GM21825 (cell line): ENCODE results near the gene EHBP1L1.

ENCODE experiments used
- ATAC-seq: cut with Tn5 transposase; IDR thresholded peaks from one replicate; pipeline ENCODE4 v1.9.1; 2021; ENCODE audit warnings: mild to moderate bottlenecking, moderate library complexity; ENCODE audit not compliant: unreplicated experiment

Gene EHBP1L1

DNA sequence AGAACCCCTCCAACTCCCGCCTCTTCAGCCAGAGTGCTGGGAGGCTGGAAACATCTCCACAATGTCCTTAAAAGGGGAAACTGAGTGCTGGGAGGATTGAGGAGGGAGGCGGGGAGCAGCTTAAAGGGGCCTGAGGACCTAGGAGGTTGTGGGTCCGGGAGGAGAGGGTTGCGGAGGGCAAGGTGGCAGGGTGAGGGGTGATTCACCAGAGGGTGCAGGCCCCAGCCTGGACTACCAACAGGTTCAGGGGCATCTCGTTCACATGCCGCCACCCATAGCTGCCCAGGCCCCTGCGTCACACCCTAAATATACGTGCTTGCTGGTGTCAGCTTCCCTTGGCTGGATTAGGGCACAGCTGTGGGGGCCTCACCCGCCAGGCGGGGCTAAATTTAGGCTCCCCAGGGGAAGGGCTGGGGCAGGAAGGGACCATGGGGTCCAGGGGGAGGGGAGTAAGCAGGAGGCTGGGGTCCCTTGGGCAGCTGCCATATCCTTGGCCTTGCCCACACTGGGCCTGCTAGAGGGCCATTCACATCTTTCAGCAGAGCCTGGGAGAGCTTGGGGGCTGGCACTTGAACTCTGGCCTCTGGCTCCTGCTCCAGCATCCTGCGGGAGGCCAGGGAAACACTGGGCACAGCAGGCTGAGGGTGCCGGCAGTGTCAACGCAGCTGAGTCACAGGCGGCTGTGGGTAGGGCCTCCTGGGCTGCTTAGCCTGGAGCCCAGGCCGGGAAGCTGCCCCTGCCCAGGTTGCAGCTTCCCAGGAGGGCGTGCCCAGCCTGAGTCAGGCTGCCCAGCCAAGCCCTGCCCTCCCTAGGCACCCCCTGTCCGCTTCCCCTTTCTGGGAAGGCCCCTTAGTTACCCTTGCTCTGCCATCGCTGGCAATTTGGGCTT is 1.3 kb downstream of the EHBP1L1 start:
- no peak for ATAC-seq

DNA sequence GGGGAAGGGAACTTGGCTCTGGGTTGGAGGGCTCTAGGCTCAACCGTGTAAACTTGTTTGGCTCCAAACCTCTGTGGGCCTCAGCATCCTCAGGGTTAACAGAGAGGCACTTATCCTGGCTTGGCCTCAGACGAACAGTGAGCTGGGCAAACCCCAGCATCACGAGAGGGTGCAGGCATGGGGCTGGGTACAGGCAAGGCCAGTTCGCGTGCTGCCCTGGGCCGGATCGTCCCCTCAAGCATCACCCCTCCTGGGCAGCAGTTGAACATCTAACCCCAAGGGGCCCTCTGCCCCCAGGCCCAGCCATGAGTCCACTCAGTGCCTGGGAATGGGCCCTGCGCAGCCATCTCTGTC is 1.9 kb downstream of the EHBP1L1 start:
- ATAC-seq: no peak

DNA sequence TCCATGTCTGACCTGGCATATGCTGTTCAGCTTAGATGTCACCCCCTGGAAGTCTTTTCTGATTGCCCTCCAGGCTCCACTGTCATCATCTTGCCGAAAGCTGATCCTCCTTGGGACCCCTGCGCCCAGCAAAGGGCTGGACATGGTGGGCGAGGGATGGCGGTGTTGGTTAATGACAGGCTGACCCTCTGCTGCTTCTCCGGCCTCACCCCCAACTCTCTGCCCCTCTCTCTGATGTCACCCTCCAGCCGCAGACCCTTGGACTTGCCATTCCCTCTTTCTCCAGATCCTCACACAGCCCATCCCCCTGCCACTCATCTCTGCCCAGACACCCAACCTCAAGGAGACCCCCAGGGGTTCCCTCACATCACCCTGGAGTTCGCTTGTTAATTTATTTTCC is 2.3 kb downstream of the EHBP1L1 start:
- ATAC-seq: no peak

DNA sequence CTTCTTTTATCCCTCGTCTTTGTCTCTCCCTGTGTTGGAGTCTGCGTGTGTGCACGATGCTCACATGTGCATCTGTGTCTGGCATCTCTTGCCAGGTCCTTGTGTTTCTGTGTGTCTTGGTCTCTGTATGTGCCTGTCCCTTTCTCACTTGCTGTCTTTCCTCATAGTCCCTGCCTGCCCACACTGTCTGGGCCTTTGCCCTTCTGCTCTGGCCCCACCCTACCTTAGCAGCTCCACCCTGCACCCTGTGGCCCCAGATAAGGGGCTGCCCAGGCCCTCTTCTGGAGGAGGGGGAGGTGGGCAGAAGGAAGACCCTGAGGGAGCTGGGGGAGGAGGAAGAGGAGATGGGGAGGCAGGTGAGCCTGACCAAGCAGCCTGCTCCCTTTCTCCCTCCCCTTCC is 2.8 kb downstream of the EHBP1L1 start:
- no peak for ATAC-seq

DNA sequence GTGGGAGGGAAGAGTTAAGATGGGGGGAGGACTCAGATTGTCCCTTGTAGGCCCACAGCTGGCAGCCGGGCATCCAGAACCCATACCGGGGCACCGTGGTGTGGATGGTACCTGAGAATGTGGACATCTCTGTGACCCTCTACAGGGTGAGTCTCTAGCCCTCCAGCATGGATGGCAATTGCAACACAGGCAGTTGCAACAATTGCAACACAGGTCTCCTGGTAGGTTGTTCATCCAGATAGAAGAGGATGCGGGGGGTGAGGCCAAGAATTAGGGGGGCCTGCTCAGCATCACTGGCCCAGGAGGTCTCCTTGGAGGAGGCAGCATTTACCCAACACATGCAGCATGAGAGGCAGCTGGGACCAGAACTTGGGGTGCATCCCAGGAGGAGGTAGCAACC is 3.4 kb downstream of the EHBP1L1 start:
- ATAC-seq: no peak

DNA sequence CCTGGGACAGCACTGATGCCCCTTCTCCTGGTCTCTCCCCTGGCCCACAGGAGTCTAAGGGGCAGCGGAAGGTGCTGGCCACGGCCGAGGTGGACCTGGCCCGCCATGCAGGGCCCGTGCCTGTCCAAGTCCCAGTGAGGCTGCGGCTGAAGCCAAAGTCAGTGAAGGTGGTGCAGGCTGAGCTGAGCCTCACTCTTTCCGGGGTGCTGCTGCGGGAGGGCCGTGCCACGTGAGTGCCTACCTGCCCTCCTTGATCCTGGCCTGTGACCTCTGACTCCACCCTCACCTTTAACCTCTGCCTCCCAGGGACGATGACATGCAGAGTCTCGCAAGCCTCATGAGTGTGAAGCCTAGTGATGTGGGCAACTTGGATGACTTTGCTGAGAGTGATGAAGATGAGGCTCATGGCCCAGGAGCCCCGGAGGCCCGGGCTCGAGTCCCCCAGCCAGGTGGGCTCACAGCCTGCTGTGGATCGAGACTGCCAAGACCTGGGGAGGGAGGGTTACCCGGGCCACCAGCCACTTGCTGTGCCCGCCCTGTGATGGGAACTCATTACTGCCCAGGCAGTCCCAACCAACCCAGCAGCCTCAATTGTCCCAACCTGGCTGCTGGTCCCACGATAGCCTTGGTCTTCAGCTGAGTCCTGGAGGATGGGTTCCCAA is 4.3 kb downstream of the EHBP1L1 start:
- no peak for ATAC-seq

DNA sequence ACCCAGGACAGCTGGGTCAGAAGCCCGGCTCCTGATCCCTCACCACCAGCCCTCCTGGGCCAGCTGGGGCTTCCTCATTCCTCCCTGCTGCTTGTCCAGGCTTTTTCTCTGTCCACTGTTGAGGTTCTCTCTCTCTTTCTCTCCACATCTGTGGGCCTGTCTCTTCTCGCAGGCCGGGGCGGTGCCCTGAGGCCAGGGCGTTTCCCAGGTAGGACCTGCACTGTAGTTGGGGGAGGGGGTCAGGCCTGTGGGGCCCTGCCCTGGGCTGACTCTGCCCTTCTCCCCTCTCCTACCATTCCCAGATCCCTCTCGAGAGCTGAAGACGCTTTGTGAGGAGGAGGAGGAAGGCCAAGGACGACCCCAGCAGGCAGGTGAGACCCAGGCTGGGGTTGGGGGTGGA is 4.9 kb downstream of the EHBP1L1 start:
- ATAC-seq: no peak

DNA sequence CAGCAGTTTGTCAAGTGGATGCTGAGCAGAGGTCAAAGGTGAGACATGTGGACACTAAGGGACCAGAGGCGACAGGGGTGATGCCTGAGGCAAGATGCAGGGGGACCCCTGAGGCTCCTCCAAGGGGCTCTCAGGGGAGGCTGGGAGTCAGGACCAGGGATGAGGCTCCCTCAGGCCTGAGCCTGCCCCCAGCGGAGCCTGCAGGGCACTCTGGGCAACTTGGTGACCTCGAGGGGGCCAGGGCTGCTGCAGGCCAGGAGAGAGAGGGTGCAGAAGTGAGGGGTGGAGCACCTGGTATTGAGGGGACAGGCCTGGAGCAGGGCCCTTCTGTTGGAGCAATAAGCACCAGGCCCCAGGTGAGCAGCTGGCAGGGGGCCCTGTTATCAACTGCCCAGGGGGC is 6.1 kb downstream of the EHBP1L1 start:
- ATAC-seq: no peak

DNA sequence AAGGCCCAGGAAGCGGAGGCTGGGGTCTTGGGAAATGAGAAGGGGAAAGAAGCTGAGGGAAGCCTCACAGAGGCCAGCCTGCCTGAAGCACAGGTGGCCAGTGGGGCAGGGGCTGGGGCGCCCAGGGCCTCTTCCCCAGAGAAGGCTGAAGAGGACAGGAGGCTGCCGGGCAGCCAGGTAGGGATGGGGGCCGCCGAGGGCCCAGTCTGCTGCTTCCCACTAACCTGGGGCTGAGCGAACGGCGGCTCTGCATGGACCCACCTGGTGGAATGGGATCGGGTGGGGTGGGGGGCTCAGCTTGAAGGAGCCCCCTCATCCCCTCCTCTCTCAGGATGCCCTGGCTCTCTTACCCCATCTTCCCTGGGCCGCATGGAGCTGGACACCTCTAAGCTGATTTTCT is 7.7 kb downstream of the EHBP1L1 start:
- ATAC-seq: no peak

DNA sequence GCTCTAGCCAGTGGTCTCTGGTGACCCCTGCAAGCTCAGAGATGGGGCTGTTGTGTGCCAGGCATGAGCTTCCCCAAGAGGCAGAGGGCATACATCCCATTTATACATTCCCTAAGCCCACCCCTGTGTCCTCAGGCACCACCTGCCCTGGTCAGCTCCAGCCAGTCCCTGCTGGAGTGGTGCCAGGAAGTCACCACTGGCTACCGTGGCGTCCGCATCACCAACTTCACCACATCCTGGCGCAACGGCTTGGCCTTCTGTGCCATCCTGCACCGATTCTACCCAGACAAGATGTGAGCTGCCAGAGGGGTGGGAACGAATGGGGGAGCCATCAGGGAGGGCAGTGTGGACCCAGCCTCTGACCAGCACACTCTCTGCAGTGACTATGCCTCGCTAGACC is 8.3 kb downstream of the EHBP1L1 start:
- no peak for ATAC-seq

DNA sequence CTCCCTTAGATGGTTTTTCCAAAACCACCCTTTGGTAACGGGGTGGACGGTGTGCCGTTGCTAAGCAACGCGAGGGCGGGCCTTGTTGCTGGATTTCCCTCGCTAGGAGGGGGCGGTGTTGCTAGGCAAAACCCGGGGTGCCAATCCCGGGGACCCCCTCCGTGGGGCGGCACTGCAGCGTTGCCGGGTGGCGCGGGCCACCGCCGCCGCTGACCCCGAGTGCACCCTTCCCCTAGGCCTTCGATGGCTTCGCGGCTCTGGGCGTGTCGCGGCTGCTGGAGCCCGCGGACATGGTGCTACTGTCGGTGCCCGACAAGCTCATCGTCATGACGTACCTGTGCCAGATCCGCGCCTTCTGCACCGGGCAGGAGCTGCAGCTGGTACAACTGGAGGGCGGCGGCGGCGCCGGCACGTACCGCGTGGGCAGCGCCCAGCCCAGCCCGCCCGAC is 8.9 kb downstream of the EHBP1L1 start:
- no peak for ATAC-seq

DNA sequence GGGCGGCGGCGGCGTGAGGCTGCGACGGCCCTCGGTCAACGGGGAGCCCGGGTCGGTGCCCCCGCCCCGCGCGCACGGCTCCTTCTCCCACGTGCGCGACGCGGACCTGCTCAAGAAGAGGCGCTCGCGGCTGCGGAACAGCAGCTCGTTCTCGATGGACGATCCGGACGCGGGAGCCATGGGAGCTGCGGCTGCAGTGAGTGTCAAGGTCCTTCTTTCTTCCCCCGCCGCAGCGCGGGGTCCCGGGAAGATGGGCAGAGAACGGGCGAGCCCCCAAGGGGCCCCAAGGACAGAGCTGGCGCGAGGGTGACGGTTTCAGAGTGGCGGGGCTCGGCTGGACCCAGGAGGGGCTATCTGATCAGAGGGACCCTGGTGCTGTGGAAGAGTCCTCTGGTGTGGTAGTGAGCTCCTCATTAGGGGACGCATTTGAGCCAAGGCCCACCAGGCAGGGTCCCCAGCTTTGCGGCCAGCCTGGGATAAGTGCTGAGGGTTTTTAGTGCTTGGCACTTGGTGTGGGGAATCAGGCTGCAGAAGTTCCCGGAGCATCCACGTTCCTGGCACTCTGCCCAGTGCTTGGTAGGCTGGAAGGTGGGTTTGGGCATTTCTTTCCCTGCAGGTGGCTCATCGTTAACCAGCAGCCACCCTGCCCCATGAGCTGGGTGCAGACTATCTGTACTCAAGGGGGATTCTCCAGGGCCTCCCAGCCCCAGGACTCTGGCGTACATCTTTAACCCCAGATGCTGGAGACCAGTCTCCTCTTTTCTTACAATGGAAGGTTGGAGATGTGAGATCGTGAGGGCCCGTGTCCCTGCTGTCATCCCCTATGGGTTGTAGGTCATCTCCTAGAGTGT is 9.8 kb downstream of the EHBP1L1 start:
- no peak for ATAC-seq

DNA sequence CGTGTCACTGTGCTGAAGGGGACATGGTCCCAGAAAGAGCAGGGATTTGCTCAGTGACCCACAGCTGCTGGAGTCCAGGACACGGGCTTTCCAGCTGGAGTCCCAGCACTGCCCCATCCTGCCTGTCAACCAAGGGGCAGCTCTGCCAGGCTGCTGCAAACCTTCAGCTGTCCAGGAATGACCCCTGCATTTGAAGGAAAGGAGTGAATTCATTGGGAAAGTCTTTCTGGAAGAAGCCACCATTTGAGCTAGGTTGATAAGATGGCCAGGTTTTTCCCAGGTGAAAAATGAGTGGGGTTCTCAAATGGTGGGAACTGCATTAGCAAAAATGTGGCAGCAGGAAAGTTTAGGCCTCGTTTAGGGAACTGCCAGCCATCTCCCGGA is 10.4 kb downstream of the EHBP1L1 start:
- ATAC-seq: no peak

DNA sequence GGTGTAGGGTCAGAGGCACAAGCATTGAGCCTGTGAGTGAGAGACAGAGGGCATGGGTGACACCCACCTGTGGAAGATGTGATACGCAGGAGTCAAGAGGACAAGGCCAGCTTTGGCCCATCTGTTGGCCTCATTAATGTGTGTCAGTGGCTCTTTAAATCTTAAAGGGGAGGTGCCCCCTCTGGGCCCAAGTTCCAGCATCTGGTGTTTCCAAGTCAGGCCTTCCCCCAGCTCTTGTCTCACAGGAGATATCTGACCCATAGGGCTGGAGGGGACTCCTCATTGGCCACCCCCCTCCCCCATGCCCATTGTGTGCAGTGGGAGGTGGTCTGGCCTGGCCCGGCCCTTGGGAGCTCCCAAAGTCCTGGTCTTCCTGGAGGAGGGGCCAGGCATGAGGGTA is 10.8 kb downstream of the EHBP1L1 start:
- no peak for ATAC-seq

DNA sequence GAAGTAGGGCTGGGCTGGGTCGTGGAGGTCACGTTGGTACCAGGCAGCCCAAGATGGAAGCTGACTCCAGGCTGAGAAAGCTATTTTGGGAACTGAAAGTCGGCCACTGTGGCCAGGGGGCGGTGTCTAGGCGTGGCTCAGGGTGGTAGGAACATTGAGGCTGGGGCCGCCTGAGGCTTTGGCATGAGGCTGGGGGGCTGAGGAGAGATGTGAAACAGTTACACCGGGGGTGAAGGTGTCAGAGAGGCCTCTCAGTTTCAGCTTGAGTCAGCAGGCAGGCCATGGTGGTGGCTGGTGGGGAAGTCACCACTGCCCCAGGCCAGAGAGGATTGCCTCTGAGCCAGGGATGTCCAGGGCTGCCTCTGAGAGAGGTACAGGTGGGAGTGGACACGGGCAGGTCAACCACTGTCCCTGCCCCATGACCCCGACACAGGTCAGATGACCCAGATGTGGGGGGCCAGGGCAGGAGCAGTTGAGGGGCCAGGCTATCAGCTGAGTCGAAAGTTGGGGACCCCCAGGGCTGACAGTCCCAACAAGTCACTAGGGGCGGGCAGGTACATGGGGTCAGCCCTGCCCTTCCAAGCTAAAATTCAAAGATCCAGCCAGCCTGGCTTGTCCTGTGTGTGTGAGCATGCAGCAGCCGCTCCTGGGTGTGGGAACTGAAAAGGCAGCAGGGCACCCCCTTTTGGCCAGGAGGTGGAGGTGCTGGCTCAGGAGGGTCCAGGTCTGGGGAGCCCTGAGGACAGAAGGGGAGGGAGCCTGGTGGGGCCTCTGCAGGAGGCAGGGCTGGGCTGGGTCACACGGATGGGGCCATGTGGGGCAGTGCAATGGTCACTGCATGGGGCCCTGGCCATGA is 12.6 kb downstream of the EHBP1L1 start:
- peak; percentile 70 for ATAC-seq

DNA sequence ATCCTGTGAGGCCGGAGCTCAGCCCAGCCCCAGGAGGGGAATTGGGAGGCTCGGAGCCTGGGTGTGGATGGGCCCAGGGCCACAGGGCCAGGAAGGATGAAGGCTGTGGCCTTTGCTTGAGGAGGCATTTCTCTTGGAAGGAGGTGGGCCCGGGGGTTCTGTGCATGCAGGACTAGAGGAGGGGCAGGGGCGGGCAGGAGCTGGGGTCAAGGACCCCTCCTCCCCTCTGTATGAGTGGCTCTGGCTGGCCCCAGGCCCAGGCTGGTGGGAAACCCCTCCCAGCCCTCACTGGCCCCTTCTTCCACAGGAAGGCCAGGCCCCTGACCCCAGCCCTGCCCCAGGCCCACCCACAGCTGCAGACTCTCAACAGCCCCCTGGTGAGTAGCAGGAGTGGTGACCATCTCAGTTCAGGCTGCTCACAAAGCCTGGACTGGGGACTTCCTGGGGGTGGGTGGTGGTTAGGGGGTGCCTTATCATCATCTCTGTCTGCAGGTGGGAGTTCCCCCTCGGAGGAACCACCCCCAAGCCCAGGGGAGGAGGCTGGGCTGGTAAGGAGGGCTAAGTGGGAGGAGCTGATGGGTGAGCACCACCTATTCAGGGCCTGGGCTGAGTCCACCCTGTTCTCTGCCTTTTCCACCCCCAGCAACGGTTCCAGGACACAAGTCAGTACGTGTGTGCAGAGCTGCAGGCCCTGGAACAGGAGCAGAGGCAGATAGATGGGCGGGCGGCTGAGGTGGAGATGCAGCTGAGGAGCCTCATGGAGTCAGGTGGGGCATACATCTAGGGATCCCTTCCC is 13.8 kb downstream of the EHBP1L1 start:
- no peak for ATAC-seq

DNA sequence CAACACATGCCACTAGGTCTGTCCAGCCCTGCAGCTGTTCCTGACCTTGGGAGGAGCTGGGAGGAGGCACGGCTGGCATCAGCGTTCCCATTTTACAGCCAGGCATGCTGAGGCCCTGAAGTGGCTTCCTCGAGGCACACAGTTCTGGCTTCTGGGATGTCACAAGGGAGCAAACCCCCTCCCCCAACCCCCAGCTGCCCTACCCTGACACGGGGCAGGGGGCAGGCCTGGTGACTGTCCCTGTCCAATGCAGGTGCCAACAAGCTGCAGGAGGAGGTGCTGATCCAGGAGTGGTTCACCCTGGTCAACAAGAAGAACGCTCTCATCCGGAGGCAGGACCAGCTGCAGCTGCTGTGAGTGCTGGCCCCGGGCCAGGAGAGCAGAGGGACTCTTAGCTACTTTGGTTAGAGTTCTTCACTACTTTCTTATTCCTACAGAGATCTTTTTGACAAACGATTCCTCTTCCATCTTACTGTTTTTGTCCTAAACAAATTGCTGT is 14.4 kb downstream of the EHBP1L1 start:
- no peak for ATAC-seq

DNA sequence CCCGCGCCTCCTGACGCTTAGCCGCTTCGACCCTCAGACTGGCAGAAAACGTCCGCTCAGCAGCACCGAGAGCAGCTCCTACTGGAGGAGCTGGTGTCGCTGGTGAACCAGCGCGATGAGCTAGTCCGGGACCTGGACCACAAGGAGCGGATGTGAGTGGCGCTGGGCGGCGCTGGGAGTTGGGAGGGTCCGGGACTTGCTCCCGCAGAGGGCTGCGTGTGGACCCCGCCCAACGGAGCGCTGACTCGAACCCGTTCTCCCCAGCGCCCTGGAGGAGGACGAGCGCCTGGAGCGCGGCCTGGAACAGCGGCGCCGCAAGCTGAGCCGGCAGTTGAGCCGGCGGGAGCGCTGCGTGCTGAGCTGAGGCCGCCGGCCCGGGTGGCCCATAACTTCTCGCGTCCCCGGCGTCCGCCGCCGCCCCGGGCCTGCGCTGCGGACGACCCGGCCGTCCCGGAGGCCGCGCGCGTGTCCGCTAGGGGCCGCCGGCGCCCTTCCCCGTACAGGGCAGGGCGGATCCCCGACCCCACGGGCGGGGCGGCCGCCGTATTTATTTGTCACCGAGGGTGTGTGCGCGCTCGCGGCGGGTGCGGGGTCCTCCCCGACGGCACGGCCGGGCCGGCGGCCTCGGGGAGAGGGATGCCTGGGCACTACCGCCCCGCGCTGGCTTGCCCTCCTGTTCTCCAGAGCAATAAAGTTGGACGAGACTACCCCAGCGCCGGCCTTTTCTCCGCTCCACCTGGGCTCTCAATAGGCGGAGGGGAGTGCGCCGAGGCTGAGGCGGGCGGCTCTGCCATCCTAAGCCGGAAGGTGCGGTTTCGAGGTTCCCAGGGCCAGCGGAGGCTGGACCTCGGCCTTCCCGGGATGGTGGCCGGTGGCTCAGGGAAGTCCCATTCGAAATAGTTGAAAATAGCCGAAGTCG is 16.3 kb downstream of the EHBP1L1 start:
- ATAC-seq: no peak
